ENCODE measurements around the gene KRT26. TPM values are rescaled to one million over a fixed set of nuclear protein-coding genes. Genes with fewer than 3 reads are reported as not detected.

The KRT26 gene
- total RNA-seq, 1 donor from 2014 or later = not detected

DNA sequence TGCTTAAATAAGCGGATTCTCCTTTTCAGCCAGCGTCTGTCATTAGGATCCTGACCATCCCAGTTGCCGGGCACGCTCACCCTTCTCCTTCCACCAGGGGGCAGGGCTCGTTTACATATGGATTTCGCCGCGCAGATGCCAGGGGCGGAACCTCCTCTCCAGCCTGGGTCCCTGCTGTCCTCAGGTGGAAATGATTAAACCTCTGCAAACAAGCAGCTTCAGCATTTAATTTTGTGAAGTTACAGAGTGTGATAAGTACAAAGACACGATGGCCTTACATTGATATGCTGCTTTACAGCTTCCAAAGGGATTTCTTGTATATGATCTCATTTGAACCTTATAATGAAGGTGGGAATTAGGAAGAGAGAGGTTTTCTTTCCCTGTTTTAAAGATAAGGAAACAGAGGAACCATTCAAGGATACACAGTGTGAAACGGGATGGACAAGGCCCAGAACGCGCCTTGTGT lies 31.6 kb upstream of the KRT26 start:
- H3K9me3 Mint-ChIP-seq (ENCODE audit: unreplicated experiment) = no peaks in the 10 kb centered on the region
- H3K36me3 Mint-ChIP-seq (ENCODE audit: unreplicated experiment) = no peaks in the 10 kb centered on the region
- peaks cover 2% of the 10 kb centered on the region for H3K4me1 Mint-ChIP-seq (ENCODE audit: unreplicated experiment)
- H3K27ac Mint-ChIP-seq (ENCODE audit: unreplicated experiment) = no peak overlapping the region
- TF ChIP-seq, protein P1, sequence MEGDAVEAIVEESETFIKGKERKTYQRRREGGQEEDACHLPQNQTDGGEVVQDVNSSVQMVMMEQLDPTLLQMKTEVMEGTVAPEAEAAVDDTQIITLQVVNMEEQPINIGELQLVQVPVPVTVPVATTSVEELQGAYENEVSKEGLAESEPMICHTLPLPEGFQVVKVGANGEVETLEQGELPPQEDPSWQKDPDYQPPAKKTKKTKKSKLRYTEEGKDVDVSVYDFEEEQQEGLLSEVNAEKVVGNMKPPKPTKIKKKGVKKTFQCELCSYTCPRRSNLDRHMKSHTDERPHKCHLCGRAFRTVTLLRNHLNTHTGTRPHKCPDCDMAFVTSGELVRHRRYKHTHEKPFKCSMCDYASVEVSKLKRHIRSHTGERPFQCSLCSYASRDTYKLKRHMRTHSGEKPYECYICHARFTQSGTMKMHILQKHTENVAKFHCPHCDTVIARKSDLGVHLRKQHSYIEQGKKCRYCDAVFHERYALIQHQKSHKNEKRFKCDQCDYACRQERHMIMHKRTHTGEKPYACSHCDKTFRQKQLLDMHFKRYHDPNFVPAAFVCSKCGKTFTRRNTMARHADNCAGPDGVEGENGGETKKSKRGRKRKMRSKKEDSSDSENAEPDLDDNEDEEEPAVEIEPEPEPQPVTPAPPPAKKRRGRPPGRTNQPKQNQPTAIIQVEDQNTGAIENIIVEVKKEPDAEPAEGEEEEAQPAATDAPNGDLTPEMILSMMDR (IDR thresholded peaks at IDR 0.05) = peak; percentile 95
- no peak overlapping the region for H3K4me3 Mint-ChIP-seq (ENCODE audit: unreplicated experiment)
- peak; percentile 92 for DNase-seq (ENCODE audit: extremely low spot score, unreplicated experiment)
- H3K27me3 Mint-ChIP-seq (ENCODE audit: unreplicated experiment) = peaks cover 48% of the 10 kb centered on the region

DNA sequence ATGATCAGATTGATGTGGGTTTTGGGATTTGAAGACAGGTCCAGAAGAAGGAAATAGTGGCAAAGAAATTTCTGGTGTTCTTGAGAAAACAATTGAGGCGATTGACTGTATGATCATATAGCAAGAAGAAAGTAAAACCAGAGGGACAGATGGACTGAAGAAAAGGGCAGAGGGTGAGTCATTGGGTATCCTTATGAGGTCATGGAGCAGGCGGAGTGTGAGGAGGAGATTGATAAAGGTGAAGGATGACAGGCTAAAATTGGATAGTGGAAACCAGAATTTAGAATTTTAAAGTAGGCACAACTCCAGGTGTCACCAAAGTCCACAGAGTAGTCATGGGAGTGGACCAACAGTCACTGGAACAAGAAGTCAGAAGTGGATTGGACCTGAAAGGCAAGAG lies 29.2 kb upstream of the KRT26 start:
- DNase-seq (ENCODE audit: extremely low spot score, unreplicated experiment) = no peak
- Mint-ChIP-seq H3K4me1 (ENCODE audit: unreplicated experiment) (peaks cover 2% of the 10 kb centered on the region), H3K27ac (ENCODE audit: unreplicated experiment) (no peak overlapping the region), H3K36me3 (ENCODE audit: unreplicated experiment) (no peaks in the 10 kb centered on the region), H3K4me3 (ENCODE audit: unreplicated experiment) (no peak overlapping the region), H3K27me3 (ENCODE audit: unreplicated experiment) (peaks cover 47% of the 10 kb centered on the region), H3K9me3 (ENCODE audit: unreplicated experiment) (no peaks in the 10 kb centered on the region)
- TF ChIP-seq, protein P1 (IDR thresholded peaks at IDR 0.05) = no peak

- Mint-ChIP-seq H3K4me1 (ENCODE audit: unreplicated experiment) (peaks cover 2% of the 10 kb centered on the region), H3K27me3 (ENCODE audit: unreplicated experiment) (peaks cover 46% of the 10 kb centered on the region), H3K36me3 (ENCODE audit: unreplicated experiment) (no peaks in the 10 kb centered on the region), H3K27ac (ENCODE audit: unreplicated experiment) (no peak overlapping the region), H3K9me3 (ENCODE audit: unreplicated experiment) (no peaks in the 10 kb centered on the region), H3K4me3 (ENCODE audit: unreplicated experiment) (no peak overlapping the region)
- TF ChIP-seq, protein P1 (IDR thresholded peaks at IDR 0.05) = no peak
- DNase-seq (ENCODE audit: extremely low spot score, unreplicated experiment) = no peak
These were observed 28.4 kb upstream of the KRT26 start for GRCh38 chr17:40800381-40800780.

DNA sequence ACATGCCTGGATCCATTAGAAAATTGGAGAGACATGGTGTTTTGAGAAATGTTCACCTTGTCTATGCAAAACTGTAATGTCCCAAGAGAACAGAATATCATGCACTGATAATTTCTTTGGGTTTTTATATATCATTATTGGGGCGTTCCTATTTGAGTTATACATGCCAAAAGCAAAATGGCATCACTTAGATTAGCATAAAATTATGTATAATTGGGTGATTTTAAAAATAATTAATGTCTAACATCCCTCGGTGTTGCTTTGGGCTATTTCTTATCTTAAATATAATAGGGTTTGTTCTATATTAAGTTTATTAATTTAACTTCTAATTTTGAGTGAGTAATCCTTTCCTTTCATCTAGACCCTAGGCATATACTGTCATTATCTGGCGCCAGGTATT lies 27.9 kb upstream of the KRT26 start, which contains the start of gene KRT28:
TSS of gene KRT28 (minus strand) at position 101 of the 400 bp plus-strand sequence. CDS start at position 35, 66 bp downstream.
- Mint-ChIP-seq H3K27ac (ENCODE audit: unreplicated experiment) (no peak within 1 kb of the TSS), H3K36me3 (ENCODE audit: unreplicated experiment) (no peaks in the 10 kb centered on the region), H3K4me3 (ENCODE audit: unreplicated experiment) (no peak within 1 kb of the TSS), H3K27me3 (ENCODE audit: unreplicated experiment) (peaks cover 44% of the 10 kb centered on the region), H3K9me3 (ENCODE audit: unreplicated experiment) (no peaks in the 10 kb centered on the region), H3K4me1 (ENCODE audit: unreplicated experiment) (peaks cover 2% of the 10 kb centered on the region)
- no peak for DNase-seq (ENCODE audit: extremely low spot score, unreplicated experiment)
- TF ChIP-seq, protein P1 (IDR thresholded peaks at IDR 0.05) = no peak

DNA sequence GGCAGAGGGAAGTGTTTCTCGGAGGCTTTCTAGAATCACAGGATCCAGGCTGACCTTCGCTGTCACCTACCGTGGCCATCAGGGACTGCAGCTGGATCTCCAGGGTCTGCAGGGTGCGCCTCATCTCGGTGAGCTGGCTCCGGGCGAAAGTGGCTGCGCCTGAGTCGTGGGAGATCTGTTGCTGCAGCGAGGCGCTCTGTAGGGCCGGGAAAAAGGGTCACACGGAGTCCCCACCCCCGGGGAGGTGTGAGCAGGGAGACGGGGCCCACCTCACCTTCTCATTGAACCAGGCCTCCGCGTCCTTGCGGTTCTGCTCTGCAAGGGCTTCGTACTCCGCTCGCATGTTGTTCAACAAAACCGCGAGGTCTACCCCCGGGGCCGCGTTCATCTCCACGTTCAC lies 24.8 kb upstream of the KRT26 start:
- DNase-seq (ENCODE audit: extremely low spot score, unreplicated experiment) = no peak
- H3K4me3 Mint-ChIP-seq (ENCODE audit: unreplicated experiment) = no peak overlapping the region
- H3K9me3 Mint-ChIP-seq (ENCODE audit: unreplicated experiment) = no peaks in the 10 kb centered on the region
- H3K27me3 Mint-ChIP-seq (ENCODE audit: unreplicated experiment) = peaks cover 54% of the 10 kb centered on the region
- no peaks in the 10 kb centered on the region for H3K4me1 Mint-ChIP-seq (ENCODE audit: unreplicated experiment)
- H3K27ac Mint-ChIP-seq (ENCODE audit: unreplicated experiment) = no peak overlapping the region
- no peaks in the 10 kb centered on the region for H3K36me3 Mint-ChIP-seq (ENCODE audit: unreplicated experiment)
- TF ChIP-seq, protein P1 (IDR thresholded peaks at IDR 0.05) = no peak
